SK-N-MC (cell line): Measurements from ENCODE around the gene GLI1.

Experiments
- EZH2 ChIP-seq: fragments of 200-600 bp; sonication (generic); IDR thresholded peaks from one replicate; pipeline ENCODE4 v1.6.1; 2017; ENCODE audit warnings: antibody characterized with exemption
- FOXP2 ChIP-seq: optimal IDR thresholded peaks from 2 replicates; pipeline ENCODE3; 2011; ENCODE audit warnings: mild to moderate bottlenecking, moderate library complexity; ENCODE audit not compliant: insufficient read depth; ENCODE audit errors: extremely low read length, control extremely low read depth

DNA sequence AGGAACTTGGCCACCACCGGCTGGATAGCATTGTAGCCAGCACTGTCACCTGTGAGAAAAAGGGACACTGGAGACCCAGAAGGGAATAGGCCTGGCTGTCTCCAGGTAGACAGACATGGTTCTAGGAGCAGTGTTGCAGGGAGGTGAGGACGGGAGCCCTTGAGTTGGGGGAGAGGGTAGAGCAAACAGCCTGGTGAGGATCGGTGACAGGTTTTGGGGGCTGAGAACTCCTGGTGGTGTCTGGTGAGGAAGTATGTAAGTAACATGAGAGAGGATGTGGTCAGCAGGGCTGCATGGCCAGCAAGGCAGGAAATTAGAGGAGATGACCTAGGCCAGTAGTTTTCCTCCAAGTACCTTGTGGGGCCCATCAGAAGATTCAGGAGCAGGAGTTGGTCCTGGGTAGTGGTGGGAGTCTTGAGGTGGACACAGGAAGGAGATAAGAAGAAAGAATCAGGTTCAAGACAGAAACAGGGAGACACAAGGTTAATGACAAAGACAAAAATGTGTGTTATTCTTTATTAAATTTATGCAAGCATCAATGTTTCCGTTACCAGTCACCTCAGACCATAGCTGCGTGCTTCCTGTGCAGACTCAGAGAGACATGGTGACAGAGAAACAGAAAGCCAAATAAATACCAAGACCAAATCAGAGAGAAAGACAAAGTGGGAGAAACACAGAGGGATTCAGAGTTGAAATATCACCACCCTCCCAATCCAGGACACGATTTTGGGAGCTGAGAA is 20.0 kb downstream of the GLI1 start, which contains the start of gene ARHGAP9:
- TF ChIP-seq EZH2 (no peak), FOXP2 (no peak)
